Caco-2 (cell line): ENCODE measurements around the gene PHLDB1. TPM values are rescaled to one million over a fixed set of nuclear protein-coding genes. Genes with fewer than 3 reads are reported as not detected.

ENCODE experiments used
- BruUV-seq: library from RNA; stranded (reverse); fragments of 400-500 nt; replicated peaks from 2 replicates; lab custom pipeline; 2021; lab: Mats Ljungman, UMichigan
- CTCF ChIA-PET: fragments of 300-600 bp; sonication (Branson Sonifier 250); formaldehyde crosslinking; loops from one replicate; lab custom pipeline; 2022; ENCODE audit warnings: antibody characterized with exemption; lab: Charles Lee
- POLR2A ChIA-PET: fragments of 300-600 bp; sonication (Branson Sonifier 250); formaldehyde crosslinking; loops from one replicate; lab custom pipeline; 2022; ENCODE audit warnings: antibody characterized with exemption; lab: Charles Lee
- DNase-seq, 2 experiments: peaks; one replicate each; pipeline versions ENCODE4 v3.0.0 to v3.0.0-alpha.2; 2020 to 2022
- H3K27me3 ChIP-seq: replicated peaks from 2 replicates; pipeline ENCODE4 v1.6.0; 2011; ENCODE audit warnings: low read length; ENCODE audit not compliant: control insufficient read depth, insufficient read depth
- H3K36me3 ChIP-seq: 2 replicates; pipeline ENCODE4 v1.5.1; 2011; ENCODE audit warnings: low read length; ENCODE audit not compliant: control insufficient read depth, insufficient read depth
- H3K4me1 ChIP-seq: fragments of 250-450 bp; sonication (Bioruptor Pico); 2 replicates; pipeline ENCODE4 v1.5.1; 2020; ENCODE audit warnings: mild to moderate bottlenecking
- H3K4me3 ChIP-seq: 2 replicates; pipeline ENCODE4 v1.5.1; 2011; ENCODE audit warnings: low read depth, mild to moderate bottlenecking, control low read depth, low read length
- H3K9me3 ChIP-seq: fragments of 250-450 bp; sonication (Bioruptor Pico); 2 replicates; pipeline ENCODE4 v1.5.1; 2020; ENCODE audit warnings: mild to moderate bottlenecking, moderate library complexity
- H3K27ac Mint-ChIP-seq: one replicate; pipeline ENCODE4 v1.8.0; 2022; ENCODE audit warnings: mixed read lengths; ENCODE audit not compliant: unreplicated experiment
- H3K27me3 Mint-ChIP-seq: one replicate; pipeline ENCODE4 v1.8.0; 2022; ENCODE audit warnings: mixed read lengths; ENCODE audit not compliant: insufficient read depth, unreplicated experiment
- H3K36me3 Mint-ChIP-seq: one replicate; pipeline ENCODE4 v1.8.0; 2022; ENCODE audit warnings: mild to moderate bottlenecking, mixed read lengths; ENCODE audit not compliant: insufficient read depth, unreplicated experiment
- H3K4me1 Mint-ChIP-seq: one replicate; pipeline ENCODE4 v1.8.0; 2022; ENCODE audit warnings: low read depth, mixed read lengths; ENCODE audit not compliant: unreplicated experiment
- H3K4me3 Mint-ChIP-seq: one replicate; pipeline ENCODE4 v1.8.0; 2022; ENCODE audit warnings: mild to moderate bottlenecking, moderate library complexity, mixed read lengths; ENCODE audit not compliant: unreplicated experiment
- H3K9me3 Mint-ChIP-seq: one replicate; pipeline ENCODE4 v1.8.0; 2022; ENCODE audit warnings: mixed read lengths; ENCODE audit not compliant: unreplicated experiment
- CTCF ChIP-seq, 2 experiments: fragments of 200-600 bp in 1 of 2; IDR thresholded peaks; 1 replicate in 1 of 2; 2 replicates in 1 of 2; pipeline versions ENCODE4 v1.5.1 to v1.8.0; 2011 to 2022; ENCODE audit warnings: antibody characterized with exemption in 1 of 2, control low read depth in 1 of 2, inconsistent platforms in 1 of 2, low read depth in 1 of 2, low read length in 1 of 2, mild to moderate bottlenecking in 1 of 2, moderate library complexity in 1 of 2; ENCODE audit not compliant: insufficient read depth in 1 of 2, severe bottlenecking in 1 of 2, unreplicated experiment in 1 of 2
- intact Hi-C: fragments of 100-400 bp; cut with micrococcal nuclease; formaldehyde crosslinking; loops from one replicate; pipeline ENCODE4 v1.10.0; 2022; ENCODE audit not compliant: unreplicated experiment
- total RNA-seq: library from RNA; stranded (reverse); gene quantifications from 2 replicates; pipeline ENCODE4 v1.2.3, GENCODE V29; 2022

PHLDB1 gene
- total RNA-seq, 1 experiment from 2014 or later: 72.1 TPM

DNA sequence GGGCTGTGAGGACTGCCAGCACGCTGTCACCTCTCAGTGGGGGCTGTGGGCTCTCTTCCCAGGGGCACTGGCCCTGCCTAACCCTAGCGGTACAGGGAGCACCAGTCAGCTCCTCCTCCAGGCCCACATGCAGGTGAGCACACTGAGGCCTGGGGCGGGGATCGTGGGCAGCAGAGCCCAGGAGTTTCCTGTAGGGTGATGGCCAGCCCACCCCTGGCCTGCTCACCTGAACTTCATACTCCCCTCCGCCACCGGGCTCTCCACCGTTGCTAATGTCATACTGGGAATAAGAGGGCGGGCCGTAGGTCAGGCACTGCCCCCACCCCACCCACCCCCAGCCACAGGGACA is 82.1 kb downstream of the PHLDB1 start:
- Mint-ChIP-seq H3K27me3 (no peaks in the 10 kb centered on the region), H3K9me3 (no peaks in the 10 kb centered on the region), H3K36me3 (no peaks in the 10 kb centered on the region), H3K27ac (no peak overlapping the region), H3K4me1 (peaks cover 23% of the 10 kb centered on the region), H3K4me3 (peak overlapping the region; percentile 74)
- POLR2A ChIA-PET: interaction anchor here (1.3 kb wide), 1 partner anchor 101 kb away, joined by 5 read pairs; the partner anchor contains the start of gene DDX6
- H3K4me3 ChIP-seq: no peak overlapping the region
- H3K9me3 ChIP-seq: no peaks in the 10 kb centered on the region
- CTCF ChIA-PET: interaction anchor here (0.6 to 2.2 kb wide), 28 partner anchors 26 to 456 kb away, joined by 3 to 19 read pairs (median 4); partner anchors contain the start of genes BCL9L, DDX6 and UPK2
- no peaks in the 10 kb centered on the region for H3K27me3 ChIP-seq
- H3K4me1 ChIP-seq: peaks cover 14% of the 10 kb centered on the region
- intact Hi-C loops: no loop called here
- no peak for DNase-seq
- TF ChIP-seq CTCF (IDR thresholded peaks at IDR 0.05; ENCODE audit: insufficient read depth in 1 of 2, low read depth in 1 of 2, low read length in 1 of 2, severe bottlenecking in 1 of 2, unreplicated experiment in 1 of 2): no peak
- no peaks in the 10 kb centered on the region for H3K36me3 ChIP-seq
- BruUV-seq: no TSS peak

GRCh38 chr11:118689852-118690552 is 82.6 kb downstream of the PHLDB1 start:
- peak; percentile 92 to 96 for DNase-seq
- no peaks in the 10 kb centered on the region for H3K27me3 Mint-ChIP-seq
- BruUV-seq: no TSS peak
- peak; percentile 88 to 100 for TF ChIP-seq CTCF (IDR thresholded peaks at IDR 0.05; ENCODE audit: insufficient read depth in 1 of 2, low read depth in 1 of 2, low read length in 1 of 2, severe bottlenecking in 1 of 2, unreplicated experiment in 1 of 2)
- H3K4me1 ChIP-seq: peaks cover 14% of the 10 kb centered on the region
- H3K4me3 ChIP-seq: peak overlapping the region; percentile 25
- no peaks in the 10 kb centered on the region for H3K9me3 Mint-ChIP-seq
- no peaks in the 10 kb centered on the region for H3K27me3 ChIP-seq
- no peaks in the 10 kb centered on the region for H3K36me3 Mint-ChIP-seq
- H3K9me3 ChIP-seq: no peaks in the 10 kb centered on the region
- H3K36me3 ChIP-seq: no peaks in the 10 kb centered on the region
- peak overlapping the region; percentile 74 for H3K4me3 Mint-ChIP-seq
- POLR2A ChIA-PET: interaction anchor here (0.5 to 1.3 kb wide), 2 partner anchors 101 to 210 kb away, joined by 3 to 5 read pairs; partner anchors contain the start of gene DDX6
- H3K4me1 Mint-ChIP-seq: peaks cover 23% of the 10 kb centered on the region
- intact Hi-C loops: loop anchor here (1.0 to 5.0 kb wide), 7 partner anchors 25 to 266 kb away; partner anchors contain the start of gene UPK2
- peak overlapping the region; percentile 80 for H3K27ac Mint-ChIP-seq
- CTCF ChIA-PET: interaction anchor here (0.6 to 2.2 kb wide), 30 partner anchors 26 to 455 kb away, joined by 3 to 19 read pairs (median 4); partner anchors contain the start of genes BCL9L, DDX6 and UPK2

DNA sequence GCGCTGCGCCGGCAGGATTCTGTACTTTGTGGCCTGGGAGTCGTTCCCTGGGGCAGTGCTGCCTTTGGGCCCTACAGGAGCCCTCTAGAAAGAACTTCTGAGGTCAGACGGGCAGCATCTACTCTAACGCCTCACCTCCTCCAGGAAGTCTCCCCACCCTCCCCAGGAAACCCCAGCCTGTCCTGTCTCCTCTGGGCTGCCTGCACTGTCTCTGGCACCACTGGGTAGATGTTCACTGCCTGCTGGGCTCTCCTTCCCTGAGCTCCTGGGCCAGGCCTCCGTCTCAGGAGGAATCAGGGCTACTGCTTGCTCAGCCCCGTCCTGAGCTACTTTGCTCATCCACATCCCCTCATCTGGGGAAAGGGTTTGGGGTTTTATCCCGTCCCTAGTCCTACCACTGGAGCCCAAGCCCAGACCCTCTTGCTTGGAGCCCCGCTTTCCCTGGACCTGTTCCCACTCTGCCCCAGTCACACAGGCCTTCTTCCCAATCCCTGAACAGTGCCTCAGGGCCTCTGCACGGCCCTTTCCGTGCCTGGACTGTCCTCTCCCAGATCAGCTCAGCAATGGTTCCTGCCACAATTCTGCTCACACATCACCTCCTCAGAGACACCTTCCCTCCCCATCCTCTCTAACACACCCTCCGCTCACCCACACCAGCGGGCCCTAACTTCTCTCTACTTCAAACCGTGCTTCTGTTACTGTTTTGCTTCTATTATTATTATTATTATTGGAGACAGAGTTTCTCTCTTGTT is 83.3 kb downstream of the PHLDB1 start:
- TF ChIP-seq CTCF (IDR thresholded peaks at IDR 0.05; ENCODE audit: insufficient read depth in 1 of 2, low read depth in 1 of 2, low read length in 1 of 2, severe bottlenecking in 1 of 2, unreplicated experiment in 1 of 2): no peak

More for the DNA sequence above, 83.3 kb downstream of the PHLDB1 start:
- Mint-ChIP-seq H3K27ac (peak overlapping the region; percentile 80), H3K36me3 (no peaks in the 10 kb centered on the region), H3K27me3 (no peaks in the 10 kb centered on the region), H3K4me3 (peak overlapping the region; percentile 74), H3K4me1 (peaks cover 23% of the 10 kb centered on the region), H3K9me3 (no peaks in the 10 kb centered on the region)
- H3K4me3 ChIP-seq: no peak overlapping the region
- H3K4me1 ChIP-seq: peaks cover 14% of the 10 kb centered on the region
- no peaks in the 10 kb centered on the region for H3K36me3 ChIP-seq
- H3K9me3 ChIP-seq: no peaks in the 10 kb centered on the region
- H3K27me3 ChIP-seq: no peaks in the 10 kb centered on the region
- CTCF ChIA-PET: interaction anchor here (0.6 to 2.2 kb wide), 14 partner anchors 25 to 1495 kb away, joined by 3 to 19 read pairs (median 5); partner anchors contain the start of genes DDX6 and UPK2
- no TSS peak for BruUV-seq
- DNase-seq: no peak
- POLR2A ChIA-PET: interaction anchor here (0.5 to 1.3 kb wide), 2 partner anchors 100 to 209 kb away, joined by 3 to 5 read pairs; partner anchors contain the start of gene DDX6
- intact Hi-C loops: loop anchor here (1.0 to 5.0 kb wide), 7 partner anchors 24 to 266 kb away; partner anchors contain the start of gene UPK2
